Breast epithelium (tissue), 4 donors: ENCODE data around the gene CCDC80. TPM values are rescaled to one million over a fixed set of nuclear protein-coding genes. Genes with fewer than 3 reads are reported as not detected.

Experiments
- DNase-seq, 2 donors: peaks; one replicate each; pipeline ENCODE4 v3.0.0-alpha.2; 2019; ENCODE audit warnings: low spot score in 2 of 2
- H3K27ac ChIP-seq, 2 donors: fragments of 200-600 bp; sonication (generic) in 1 of 2; one replicate each; pipeline ENCODE4 v1.5.1; 2016 to 2019; ENCODE audit warnings: mild to moderate bottlenecking in 1 of 2
- H3K27me3 ChIP-seq, 2 donors: fragments of 200-600 bp; sonication (generic) in 1 of 2; one replicate each; pipeline versions ENCODE4 v1.5.1 to v1.6.0; 2017 to 2019; ENCODE audit warnings: control low read depth in 1 of 2, mild to moderate bottlenecking in 1 of 2
- H3K36me3 ChIP-seq: fragments of 200-600 bp; one replicate; pipeline ENCODE4 v1.5.1; 2019
- H3K4me1 ChIP-seq, 2 donors: fragments of 200-600 bp; sonication (generic); one replicate each; pipeline ENCODE4 v1.5.1; 2016 to 2019; ENCODE audit warnings: control low read depth in 1 of 2
- H3K4me3 ChIP-seq, 3 donors: fragments of 200-600 bp; sonication (generic); 1 replicate in 2 of 3; 2 replicates in 1 of 3; pipeline ENCODE4 v1.5.1; 2016 to 2019; ENCODE audit warnings: mild to moderate bottlenecking in 3 of 3, moderate library complexity in 2 of 3
- H3K9me3 ChIP-seq, 2 donors: fragments of 200-600 bp; sonication (generic) in 1 of 2; one replicate each; pipeline ENCODE4 v1.5.1; 2016 to 2019; ENCODE audit warnings: control low read depth in 1 of 2
- CTCF ChIP-seq, 3 donors: fragments of 450-650 bp; IDR thresholded peaks; one replicate each; pipeline ENCODE4 v1.5.1; 2016 to 2017; ENCODE audit warnings: antibody characterized with exemption in 3 of 3, mild to moderate bottlenecking in 3 of 3, moderate library complexity in 3 of 3
- POLR2A ChIP-seq: fragments of 450-650 bp; IDR thresholded peaks from one replicate; pipeline ENCODE4 v1.6.1; 2016; ENCODE audit warnings: antibody characterized with exemption, mild to moderate bottlenecking, moderate library complexity
- POLR2AphosphoS5 ChIP-seq, 3 donors: sonication (generic); formaldehyde crosslinking; IDR thresholded peaks; one replicate each; pipeline ENCODE4 v1.6.1; 2017; ENCODE audit warnings: antibody characterized with exemption in 3 of 3
- intact Hi-C: fragments of 100-400 bp; cut with DNase I; formaldehyde crosslinking; loops from one replicate; pipeline ENCODE4 v1.15.1; 2023; ENCODE audit warnings: low total_unique reads
- total RNA-seq, 3 donors: library from RNA; depleted of rRNA; stranded (reverse); fragments of >200 nt; gene quantifications; one replicate each; pipeline ENCODE4 v1.1.0, GENCODE V29; 2016

Gene CCDC80
- total RNA-seq: 100 to 1,000 TPM in 1 of 3 donors, 10 to 100 TPM in 2; 38.7 to 430 (median 42.0) TPM

DNA sequence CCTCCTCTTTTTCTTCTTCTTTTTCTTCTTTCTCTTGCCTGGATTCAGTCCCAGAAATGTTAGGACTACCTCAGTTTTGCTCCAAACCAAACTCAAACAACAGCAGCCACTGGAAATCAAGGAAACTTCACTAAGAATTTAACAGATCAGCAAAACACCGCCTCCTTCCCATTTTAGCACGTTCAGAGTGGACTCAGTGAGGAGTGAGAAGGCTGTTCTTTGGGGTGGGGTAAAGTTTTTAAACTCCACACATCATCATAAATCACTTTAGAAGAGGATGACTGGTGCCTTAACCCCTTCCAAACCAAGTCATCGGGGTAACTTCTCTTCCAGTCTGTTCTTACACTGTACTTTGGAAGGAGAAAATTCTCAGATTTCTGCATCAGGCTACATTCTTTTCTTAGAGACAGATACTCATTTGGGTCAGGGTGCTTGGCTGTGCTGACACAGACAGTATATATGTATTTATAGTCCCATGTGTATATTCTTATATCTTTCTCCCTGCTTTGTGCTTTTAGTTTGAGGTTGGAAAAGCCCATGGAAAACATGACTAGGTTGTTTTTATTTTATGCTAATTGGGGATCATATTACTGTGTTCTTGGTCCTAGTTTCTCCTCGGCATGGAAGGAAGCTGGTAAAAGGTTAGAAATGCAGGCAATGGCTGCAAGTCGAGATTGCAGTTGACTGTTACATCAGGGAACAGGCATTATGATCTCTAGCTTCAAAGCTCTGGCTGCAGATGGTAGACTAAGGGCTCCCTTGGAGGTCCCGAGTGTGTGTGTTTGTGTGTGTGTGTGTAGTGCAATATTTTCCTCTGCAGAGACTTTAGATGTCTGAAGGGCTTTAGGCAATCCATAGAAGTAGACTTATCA lies at the start of gene CCDC80:
Gene CCDC80 (minus strand): TSS at position 214 of the 872 bp plus-strand sequence. CDS start 1,238 bp downstream, outside the sequence.
- H3K36me3 ChIP-seq: no peaks in the 10 kb centered on the region
- intact Hi-C loops: no loop called here
- H3K4me1 ChIP-seq: no peaks in the 10 kb centered on the region
- H3K9me3 ChIP-seq: no peaks in the 10 kb centered on the region
- no peaks in the 10 kb centered on the region for H3K27me3 ChIP-seq
- peak within 1 kb of the TSS; percentile 46 to 55 (median 53) for H3K4me3 ChIP-seq
- DNase-seq: no peak
- TF ChIP-seq CTCF (IDR thresholded peaks at IDR 0.05) (no peak), POLR2AphosphoS5 (IDR thresholded peaks at IDR 0.05) (peak in 1 of 3 donors; percentile 69)
- H3K27ac ChIP-seq: peak within 1 kb of the TSS; percentile 73 to 89

GRCh38 chr3:112689989-112690388 lies 49.0 kb upstream of the CCDC80 start:
- Histone ChIP-seq H3K4me1 (no peaks in the 10 kb centered on the region), H3K27ac (no peak overlapping the region), H3K9me3 (no peaks in the 10 kb centered on the region), H3K36me3 (no peaks in the 10 kb centered on the region), H3K27me3 (no peaks in the 10 kb centered on the region), H3K4me3 (no peak overlapping the region)
- intact Hi-C loops: no loop called here
- TF ChIP-seq POLR2A: no peak
- no peak for TF ChIP-seq CTCF (IDR thresholded peaks at IDR 0.05)
- no peak for TF ChIP-seq POLR2AphosphoS5 (IDR thresholded peaks at IDR 0.05)
- DNase-seq: no peak

DNA sequence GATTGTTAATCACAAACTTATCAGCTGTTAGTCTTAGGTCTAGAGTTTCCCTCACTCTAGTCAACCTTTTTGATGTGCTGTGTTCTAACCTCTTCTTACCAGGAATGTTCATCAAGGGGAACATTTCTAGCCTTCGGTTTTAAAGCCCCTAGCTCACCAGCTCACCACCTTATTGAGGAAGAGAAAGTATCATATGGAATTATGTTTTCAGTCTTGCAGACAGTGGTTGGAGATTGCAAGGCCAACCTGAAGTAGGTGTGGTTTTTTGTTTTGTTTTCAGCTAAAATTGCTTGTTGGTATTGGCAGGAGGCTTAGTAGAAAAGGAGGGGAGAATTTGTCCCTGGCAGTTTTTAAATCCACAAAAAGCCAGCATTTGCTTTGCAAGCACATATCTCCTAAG lies 48.4 kb upstream of the CCDC80 start:
- TF ChIP-seq POLR2AphosphoS5 (IDR thresholded peaks at IDR 0.05): no peak
- no peak for TF ChIP-seq POLR2A
- no peak for TF ChIP-seq CTCF (IDR thresholded peaks at IDR 0.05)
- Histone ChIP-seq H3K27ac (no peak overlapping the region), H3K9me3 (no peaks in the 10 kb centered on the region), H3K36me3 (no peaks in the 10 kb centered on the region), H3K27me3 (no peaks in the 10 kb centered on the region), H3K4me3 (no peak overlapping the region), H3K4me1 (no peaks in the 10 kb centered on the region)
- no peak for DNase-seq
- intact Hi-C loops: no loop called here

- H3K36me3 ChIP-seq: no peaks in the 10 kb centered on the region
- H3K27me3 ChIP-seq: no peaks in the 10 kb centered on the region
- no peaks in the 10 kb centered on the region for H3K4me1 ChIP-seq
- intact Hi-C loops: no loop called here
- no peak overlapping the region for H3K4me3 ChIP-seq
- DNase-seq: no peak
- H3K9me3 ChIP-seq: no peaks in the 10 kb centered on the region
- no peak overlapping the region for H3K27ac ChIP-seq
- TF ChIP-seq CTCF (IDR thresholded peaks at IDR 0.05) (no peak), POLR2AphosphoS5 (IDR thresholded peaks at IDR 0.05) (no peak), POLR2A (no peak)
These were observed 47.9 kb upstream of the CCDC80 start for GRCh38 chr3:112688819-112689218.

GRCh38 chr3:112688085-112688769 lies 47.3 kb upstream of the CCDC80 start:
- Histone ChIP-seq H3K4me3 (no peak overlapping the region), H3K9me3 (no peaks in the 10 kb centered on the region), H3K36me3 (no peaks in the 10 kb centered on the region), H3K27ac (no peak overlapping the region), H3K27me3 (no peaks in the 10 kb centered on the region), H3K4me1 (no peaks in the 10 kb centered on the region)
- DNase-seq: no peak
- intact Hi-C loops: no loop called here
- TF ChIP-seq POLR2A (no peak), POLR2AphosphoS5 (IDR thresholded peaks at IDR 0.05) (no peak), CTCF (IDR thresholded peaks at IDR 0.05) (no peak)
